ENCODE data around the gene ZNF296. TPM values are rescaled to one million over a fixed set of nuclear protein-coding genes. Genes with fewer than 3 reads are reported as not detected.

The ZNF296 gene
- total RNA-seq, 1 donor from 2014 or later, result 3.0 TPM

DNA sequence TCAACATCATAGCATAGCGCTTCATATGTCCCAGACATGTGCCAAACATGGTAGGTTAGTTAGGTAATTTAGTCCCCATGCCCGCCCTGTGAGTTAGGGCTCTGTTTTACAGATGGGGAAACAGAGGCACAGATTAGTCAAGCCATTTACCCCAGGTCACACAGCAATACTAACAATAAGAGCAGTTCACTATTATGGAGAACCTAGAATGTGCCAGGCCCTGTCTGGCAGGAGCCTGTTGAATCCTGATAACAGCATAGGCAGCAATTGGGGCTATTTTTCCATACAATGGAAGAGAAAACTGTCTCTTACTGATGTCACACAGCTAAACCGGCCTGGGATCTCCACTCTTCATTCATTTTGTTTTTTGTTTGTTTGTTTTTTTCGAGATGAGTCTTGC is 10.2 kb upstream of the ZNF296 start:
- H3K4me3 Mint-ChIP-seq (ENCODE audit: unreplicated experiment), result no peak overlapping the region
- Histone ChIP-seq H3K27me3 (ENCODE audit: insufficient read depth, low read length) (no peaks in the 10 kb centered on the region), H4K20me1 (ENCODE audit: insufficient read depth, low read length) (peaks cover 38% of the 10 kb centered on the region), H3K27ac (ENCODE audit: low read depth, low read length) (no peak overlapping the region), H3K36me3 (ENCODE audit: insufficient read depth, low read length) (peaks cover 5% of the 10 kb centered on the region), H2AFZ (ENCODE audit: low read depth, low read length) (no peak overlapping the region), H3K79me2 (ENCODE audit: insufficient read depth, low read length) (peaks cover 60% of the 10 kb centered on the region), H3K9ac (ENCODE audit: low read length) (no peak overlapping the region), H3K4me2 (ENCODE audit: low read length) (no peak overlapping the region), H3K4me3 (ENCODE audit: insufficient read depth, low read depth, low read length) (no peak overlapping the region), H3K9me3 (ENCODE audit: insufficient read depth, low read depth, low read length) (no peaks in the 10 kb centered on the region), H3K4me1 (ENCODE audit: insufficient read depth, low read length) (peaks cover 8% of the 10 kb centered on the region)
- no peak for DNase-seq (ENCODE audit: low read depth)
- no peak overlapping the region for H3K27ac Mint-ChIP-seq (ENCODE audit: unreplicated experiment)
- peaks cover 2% of the 10 kb centered on the region for H3K9me3 Mint-ChIP-seq (ENCODE audit: unreplicated experiment)
- H3K27me3 Mint-ChIP-seq (ENCODE audit: low read depth, unreplicated experiment), result no peaks in the 10 kb centered on the region
- FAIRE-seq, result no peak
- TF ChIP-seq, protein P1, sequence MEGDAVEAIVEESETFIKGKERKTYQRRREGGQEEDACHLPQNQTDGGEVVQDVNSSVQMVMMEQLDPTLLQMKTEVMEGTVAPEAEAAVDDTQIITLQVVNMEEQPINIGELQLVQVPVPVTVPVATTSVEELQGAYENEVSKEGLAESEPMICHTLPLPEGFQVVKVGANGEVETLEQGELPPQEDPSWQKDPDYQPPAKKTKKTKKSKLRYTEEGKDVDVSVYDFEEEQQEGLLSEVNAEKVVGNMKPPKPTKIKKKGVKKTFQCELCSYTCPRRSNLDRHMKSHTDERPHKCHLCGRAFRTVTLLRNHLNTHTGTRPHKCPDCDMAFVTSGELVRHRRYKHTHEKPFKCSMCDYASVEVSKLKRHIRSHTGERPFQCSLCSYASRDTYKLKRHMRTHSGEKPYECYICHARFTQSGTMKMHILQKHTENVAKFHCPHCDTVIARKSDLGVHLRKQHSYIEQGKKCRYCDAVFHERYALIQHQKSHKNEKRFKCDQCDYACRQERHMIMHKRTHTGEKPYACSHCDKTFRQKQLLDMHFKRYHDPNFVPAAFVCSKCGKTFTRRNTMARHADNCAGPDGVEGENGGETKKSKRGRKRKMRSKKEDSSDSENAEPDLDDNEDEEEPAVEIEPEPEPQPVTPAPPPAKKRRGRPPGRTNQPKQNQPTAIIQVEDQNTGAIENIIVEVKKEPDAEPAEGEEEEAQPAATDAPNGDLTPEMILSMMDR (IDR thresholded peaks at IDR 0.05; ENCODE audit: insufficient read depth, low read depth, low read length), result no peak
- TF ChIP-seq EZH2 (IDR thresholded peaks at IDR 0.05; ENCODE audit: insufficient read depth, low read length), result no peak
- H3K4me1 Mint-ChIP-seq (ENCODE audit: low read depth, unreplicated experiment), result peaks cover 4% of the 10 kb centered on the region
- H3K36me3 Mint-ChIP-seq (ENCODE audit: low read depth, unreplicated experiment), result peaks cover 20% of the 10 kb centered on the region

DNA sequence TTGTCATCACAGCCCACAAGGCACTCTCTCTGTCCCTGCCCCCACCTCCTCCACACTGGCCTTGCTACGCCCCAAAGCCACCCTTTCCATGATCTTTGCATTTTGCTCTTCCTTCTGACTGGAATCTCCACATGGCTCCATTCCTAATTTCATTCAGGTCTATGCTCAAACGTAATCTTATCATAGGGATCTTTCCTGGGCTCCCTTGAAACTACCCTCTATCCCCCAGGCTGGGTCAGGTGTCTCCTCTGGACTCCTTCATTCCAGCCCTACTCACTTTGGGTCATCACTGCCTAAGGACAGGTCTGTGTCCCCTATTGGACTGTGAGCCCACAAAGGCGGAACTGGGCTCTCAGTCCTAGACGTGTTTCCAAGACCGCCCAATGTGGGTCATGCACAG is 5.9 kb upstream of the ZNF296 start:
- Histone ChIP-seq H3K9me3 (ENCODE audit: insufficient read depth, low read depth, low read length) (no peaks in the 10 kb centered on the region), H3K4me2 (ENCODE audit: low read length) (no peak overlapping the region), H3K27ac (ENCODE audit: low read depth, low read length) (no peak overlapping the region), H4K20me1 (ENCODE audit: insufficient read depth, low read length) (peaks cover 42% of the 10 kb centered on the region), H3K36me3 (ENCODE audit: insufficient read depth, low read length) (no peaks in the 10 kb centered on the region), H3K27me3 (ENCODE audit: insufficient read depth, low read length) (no peaks in the 10 kb centered on the region), H3K4me3 (ENCODE audit: insufficient read depth, low read depth, low read length) (no peak overlapping the region), H3K79me2 (ENCODE audit: insufficient read depth, low read length) (peaks cover 64% of the 10 kb centered on the region), H3K9ac (ENCODE audit: low read length) (no peak overlapping the region), H2AFZ (ENCODE audit: low read depth, low read length) (no peak overlapping the region), H3K4me1 (ENCODE audit: insufficient read depth, low read length) (peaks cover 7% of the 10 kb centered on the region)
- H3K27ac Mint-ChIP-seq (ENCODE audit: unreplicated experiment), result no peak overlapping the region
- TF ChIP-seq EZH2 (IDR thresholded peaks at IDR 0.05; ENCODE audit: insufficient read depth, low read length), result no peak
- TF ChIP-seq, protein P1 (IDR thresholded peaks at IDR 0.05; ENCODE audit: insufficient read depth, low read depth, low read length), result no peak
- H3K4me1 Mint-ChIP-seq (ENCODE audit: low read depth, unreplicated experiment), result peaks cover 4% of the 10 kb centered on the region
- no peaks in the 10 kb centered on the region for H3K27me3 Mint-ChIP-seq (ENCODE audit: low read depth, unreplicated experiment)
- no peak for DNase-seq (ENCODE audit: low read depth)
- H3K4me3 Mint-ChIP-seq (ENCODE audit: unreplicated experiment), result no peak overlapping the region
- no peak for FAIRE-seq
- H3K9me3 Mint-ChIP-seq (ENCODE audit: unreplicated experiment), result peaks cover 2% of the 10 kb centered on the region
- peaks cover 12% of the 10 kb centered on the region for H3K36me3 Mint-ChIP-seq (ENCODE audit: low read depth, unreplicated experiment)

DNA sequence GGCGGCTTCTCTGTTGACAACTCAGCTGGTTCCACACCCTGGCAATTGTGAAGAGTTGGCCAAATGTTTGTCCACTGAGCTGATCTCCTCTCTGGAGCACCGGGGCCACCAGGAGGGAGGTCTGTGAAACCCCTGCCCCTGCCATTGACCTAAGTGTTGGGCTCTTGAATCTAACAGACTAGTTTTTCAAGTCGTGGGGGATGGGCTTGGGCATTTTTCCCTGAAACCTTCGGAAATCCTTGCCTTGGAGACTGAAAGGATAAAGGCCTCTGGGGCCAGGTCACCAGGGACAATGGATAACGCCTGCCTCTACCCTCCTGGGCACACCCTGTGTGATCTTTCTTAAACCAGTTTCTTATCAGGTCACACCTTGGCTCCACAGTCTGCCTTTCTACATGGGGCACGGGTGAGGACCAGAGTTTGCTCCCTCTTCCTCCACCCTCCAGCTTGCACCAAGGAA is 3.7 kb upstream of the ZNF296 start:
- peak overlapping the region; percentile 94 for H3K9ac ChIP-seq (ENCODE audit: low read length)
- TF ChIP-seq, protein P1 (IDR thresholded peaks at IDR 0.05; ENCODE audit: insufficient read depth, low read depth, low read length), result no peak
- no peak for TF ChIP-seq EZH2 (IDR thresholded peaks at IDR 0.05; ENCODE audit: insufficient read depth, low read length)
- H4K20me1 ChIP-seq (ENCODE audit: insufficient read depth, low read length), result peaks cover 29% of the 10 kb centered on the region
- H3K36me3 ChIP-seq (ENCODE audit: insufficient read depth, low read length), result no peaks in the 10 kb centered on the region
- Mint-ChIP-seq H3K36me3 (ENCODE audit: low read depth, unreplicated experiment) (peaks cover 8% of the 10 kb centered on the region), H3K27me3 (ENCODE audit: low read depth, unreplicated experiment) (no peaks in the 10 kb centered on the region), H3K4me3 (ENCODE audit: unreplicated experiment) (peak overlapping the region; percentile 100), H3K27ac (ENCODE audit: unreplicated experiment) (peak overlapping the region; percentile 99), H3K4me1 (ENCODE audit: low read depth, unreplicated experiment) (peaks cover 4% of the 10 kb centered on the region), H3K9me3 (ENCODE audit: unreplicated experiment) (peaks cover 2% of the 10 kb centered on the region)
- FAIRE-seq, result no peak
- peaks cover 47% of the 10 kb centered on the region for H3K79me2 ChIP-seq (ENCODE audit: insufficient read depth, low read length)
- no peaks in the 10 kb centered on the region for H3K27me3 ChIP-seq (ENCODE audit: insufficient read depth, low read length)
- H2AFZ ChIP-seq (ENCODE audit: low read depth, low read length), result no peak overlapping the region
- H3K4me1 ChIP-seq (ENCODE audit: insufficient read depth, low read length), result peaks cover 14% of the 10 kb centered on the region
- H3K27ac ChIP-seq (ENCODE audit: low read depth, low read length), result peak overlapping the region; percentile 28
- H3K4me2 ChIP-seq (ENCODE audit: low read length), result peak overlapping the region; percentile 96
- DNase-seq (ENCODE audit: low read depth), result no peak
- H3K9me3 ChIP-seq (ENCODE audit: insufficient read depth, low read depth, low read length), result no peaks in the 10 kb centered on the region
- H3K4me3 ChIP-seq (ENCODE audit: insufficient read depth, low read depth, low read length), result peak overlapping the region; percentile 81
